Measurements from ENCODE around the gene BCR.

BCR gene

DNA sequence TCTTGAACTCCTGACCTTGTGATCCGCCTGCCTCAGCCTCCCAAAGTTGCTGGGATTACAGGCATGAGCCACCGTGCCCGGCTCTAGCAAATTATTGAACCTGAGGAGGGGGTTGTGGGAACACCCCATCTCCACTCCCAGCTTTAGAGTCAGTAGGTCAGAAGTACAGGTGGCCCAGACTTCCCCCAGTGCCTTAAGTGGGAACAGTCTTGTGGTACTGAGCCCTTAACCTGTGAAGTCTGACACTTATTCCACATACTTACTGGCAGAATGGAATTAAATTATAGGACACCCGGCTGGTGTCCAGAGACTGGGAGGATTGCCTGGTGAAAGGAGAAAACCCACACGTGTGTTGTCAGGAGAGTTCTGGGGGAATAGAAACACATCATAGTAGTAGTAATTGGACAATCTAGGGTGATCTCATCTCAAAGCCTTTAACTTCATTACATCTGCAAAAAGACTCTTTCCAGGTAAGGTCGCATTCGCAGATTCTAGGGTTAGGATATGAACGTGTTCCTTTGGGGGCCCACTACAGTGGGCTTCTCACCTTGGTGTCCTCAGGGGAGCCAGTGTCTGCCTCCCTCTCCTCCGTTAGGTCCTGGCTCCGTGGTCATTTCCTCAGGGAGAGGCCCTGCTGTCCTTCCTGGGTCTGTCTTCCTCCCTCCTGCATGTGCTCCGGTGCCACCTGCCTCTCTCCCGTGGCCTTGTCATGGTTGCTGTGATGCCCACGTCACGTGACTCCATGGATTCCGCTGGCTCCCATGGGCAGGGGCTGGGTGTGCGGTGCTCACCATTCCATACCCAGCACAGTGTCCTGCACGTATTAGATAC is 63.8 kb downstream of the BCR start:
- TF ChIP-seq, protein P1, sequence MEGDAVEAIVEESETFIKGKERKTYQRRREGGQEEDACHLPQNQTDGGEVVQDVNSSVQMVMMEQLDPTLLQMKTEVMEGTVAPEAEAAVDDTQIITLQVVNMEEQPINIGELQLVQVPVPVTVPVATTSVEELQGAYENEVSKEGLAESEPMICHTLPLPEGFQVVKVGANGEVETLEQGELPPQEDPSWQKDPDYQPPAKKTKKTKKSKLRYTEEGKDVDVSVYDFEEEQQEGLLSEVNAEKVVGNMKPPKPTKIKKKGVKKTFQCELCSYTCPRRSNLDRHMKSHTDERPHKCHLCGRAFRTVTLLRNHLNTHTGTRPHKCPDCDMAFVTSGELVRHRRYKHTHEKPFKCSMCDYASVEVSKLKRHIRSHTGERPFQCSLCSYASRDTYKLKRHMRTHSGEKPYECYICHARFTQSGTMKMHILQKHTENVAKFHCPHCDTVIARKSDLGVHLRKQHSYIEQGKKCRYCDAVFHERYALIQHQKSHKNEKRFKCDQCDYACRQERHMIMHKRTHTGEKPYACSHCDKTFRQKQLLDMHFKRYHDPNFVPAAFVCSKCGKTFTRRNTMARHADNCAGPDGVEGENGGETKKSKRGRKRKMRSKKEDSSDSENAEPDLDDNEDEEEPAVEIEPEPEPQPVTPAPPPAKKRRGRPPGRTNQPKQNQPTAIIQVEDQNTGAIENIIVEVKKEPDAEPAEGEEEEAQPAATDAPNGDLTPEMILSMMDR (IDR thresholded peaks at IDR 0.05), result no peak
- H3K27me3 Mint-ChIP-seq (ENCODE audit: low read depth, poor library complexity), result peaks cover 5% of the 10 kb centered on the region
- no peak overlapping the region for H3K27ac Mint-ChIP-seq
- H3K4me3 Mint-ChIP-seq, result peak overlapping the region; percentile 37
- peaks cover 4% of the 10 kb centered on the region for H3K9me3 Mint-ChIP-seq
- H3K36me3 Mint-ChIP-seq (ENCODE audit: low read depth), result peaks cover 6% of the 10 kb centered on the region
- H3K4me1 Mint-ChIP-seq, result peaks cover 84% of the 10 kb centered on the region
- DNase-seq, result no peak

DNA sequence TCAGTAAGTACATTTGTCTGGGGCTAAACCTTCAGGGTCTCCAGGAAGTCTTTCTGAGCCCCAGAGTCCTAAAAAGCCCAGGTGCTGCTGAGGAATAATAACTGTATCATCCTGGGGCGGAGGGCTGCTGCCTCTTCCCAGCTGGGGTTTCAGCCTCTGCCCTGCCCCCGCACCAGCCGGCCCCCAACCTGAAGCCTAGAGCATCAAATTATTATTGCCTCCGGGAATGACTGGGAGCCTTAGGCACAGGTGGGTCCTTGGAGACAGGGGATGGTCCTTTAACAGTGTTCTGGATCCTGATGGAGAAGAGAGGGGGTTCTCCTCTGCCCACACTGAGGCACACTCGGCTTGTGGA is 64.4 kb downstream of the BCR start:
- DNase-seq, result no peak
- TF ChIP-seq, protein P1 (IDR thresholded peaks at IDR 0.05), result no peak
- Mint-ChIP-seq H3K27me3 (ENCODE audit: low read depth, poor library complexity) (peaks cover 5% of the 10 kb centered on the region), H3K4me1 (peaks cover 90% of the 10 kb centered on the region), H3K36me3 (ENCODE audit: low read depth) (peaks cover 6% of the 10 kb centered on the region), H3K4me3 (no peak overlapping the region), H3K9me3 (peaks cover 4% of the 10 kb centered on the region), H3K27ac (no peak overlapping the region)

DNA sequence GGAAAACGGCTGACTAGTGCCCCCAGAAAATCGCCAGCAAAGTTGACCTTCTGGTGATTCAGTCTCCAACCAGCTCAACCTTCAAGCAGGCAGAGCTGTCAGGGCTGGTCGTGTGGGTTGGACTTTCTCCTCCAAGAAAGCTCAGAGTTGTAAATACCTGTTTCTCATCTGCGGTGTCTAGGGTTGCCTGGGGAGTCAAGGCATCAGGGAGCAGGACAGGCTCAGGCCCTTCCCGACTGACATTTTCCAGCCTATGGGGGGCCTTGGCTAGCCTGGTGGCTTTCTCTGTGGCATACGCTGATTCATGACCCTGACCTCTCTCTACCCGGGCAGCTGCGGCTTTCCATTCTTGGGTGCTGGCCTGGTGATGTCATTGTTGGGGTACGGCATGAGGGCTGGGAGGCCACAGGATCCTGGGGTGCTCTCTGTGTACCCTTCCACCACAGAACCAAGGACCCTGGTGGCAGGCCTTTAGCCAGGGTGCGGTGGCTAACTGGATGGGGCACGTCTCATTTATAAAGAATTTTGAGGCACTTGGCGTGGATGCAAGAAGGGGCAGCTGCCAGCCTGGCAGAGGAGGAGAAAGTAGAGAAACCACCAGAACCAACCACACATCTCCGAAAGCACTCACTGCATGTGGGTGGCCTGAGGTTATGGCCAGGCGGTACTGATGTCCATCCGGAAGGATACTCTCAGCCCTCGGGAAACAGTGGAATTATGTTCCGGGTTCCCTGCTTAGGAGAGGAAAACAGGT is 64.9 kb downstream of the BCR start:
- H3K4me1 Mint-ChIP-seq, result peaks cover 95% of the 10 kb centered on the region
- DNase-seq, result no peak
- TF ChIP-seq, protein P1 (IDR thresholded peaks at IDR 0.05), result no peak
- H3K9me3 Mint-ChIP-seq, result peaks cover 4% of the 10 kb centered on the region
- peaks cover 6% of the 10 kb centered on the region for H3K36me3 Mint-ChIP-seq (ENCODE audit: low read depth)
- H3K4me3 Mint-ChIP-seq, result no peak overlapping the region
- H3K27me3 Mint-ChIP-seq (ENCODE audit: low read depth, poor library complexity), result peaks cover 5% of the 10 kb centered on the region
- no peak overlapping the region for H3K27ac Mint-ChIP-seq

DNA sequence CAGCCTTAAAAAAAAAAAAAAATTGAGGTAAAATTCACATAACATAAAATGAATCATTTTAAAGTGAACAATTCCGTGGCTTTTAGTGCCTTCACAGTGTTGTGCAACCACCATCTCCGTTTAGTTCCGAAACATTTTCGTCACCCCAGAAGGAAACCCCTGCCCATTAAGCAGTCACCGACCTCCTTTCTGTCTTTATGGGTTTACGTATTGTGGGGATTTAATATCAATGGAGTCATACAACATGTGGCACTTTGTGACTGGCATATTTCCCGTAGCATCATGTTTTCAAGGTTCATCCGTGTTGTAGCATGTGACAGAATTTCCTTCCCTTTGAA is 65.5 kb downstream of the BCR start:
- no peak for DNase-seq
- TF ChIP-seq, protein P1 (IDR thresholded peaks at IDR 0.05), result no peak
- H3K4me1 Mint-ChIP-seq, result peaks cover 97% of the 10 kb centered on the region
- H3K27ac Mint-ChIP-seq, result no peak overlapping the region
- peaks cover 2% of the 10 kb centered on the region for H3K36me3 Mint-ChIP-seq (ENCODE audit: low read depth)
- peaks cover under 1% of the 10 kb centered on the region for H3K9me3 Mint-ChIP-seq
- H3K4me3 Mint-ChIP-seq, result no peak overlapping the region
- H3K27me3 Mint-ChIP-seq (ENCODE audit: low read depth, poor library complexity), result peaks cover 5% of the 10 kb centered on the region

DNA sequence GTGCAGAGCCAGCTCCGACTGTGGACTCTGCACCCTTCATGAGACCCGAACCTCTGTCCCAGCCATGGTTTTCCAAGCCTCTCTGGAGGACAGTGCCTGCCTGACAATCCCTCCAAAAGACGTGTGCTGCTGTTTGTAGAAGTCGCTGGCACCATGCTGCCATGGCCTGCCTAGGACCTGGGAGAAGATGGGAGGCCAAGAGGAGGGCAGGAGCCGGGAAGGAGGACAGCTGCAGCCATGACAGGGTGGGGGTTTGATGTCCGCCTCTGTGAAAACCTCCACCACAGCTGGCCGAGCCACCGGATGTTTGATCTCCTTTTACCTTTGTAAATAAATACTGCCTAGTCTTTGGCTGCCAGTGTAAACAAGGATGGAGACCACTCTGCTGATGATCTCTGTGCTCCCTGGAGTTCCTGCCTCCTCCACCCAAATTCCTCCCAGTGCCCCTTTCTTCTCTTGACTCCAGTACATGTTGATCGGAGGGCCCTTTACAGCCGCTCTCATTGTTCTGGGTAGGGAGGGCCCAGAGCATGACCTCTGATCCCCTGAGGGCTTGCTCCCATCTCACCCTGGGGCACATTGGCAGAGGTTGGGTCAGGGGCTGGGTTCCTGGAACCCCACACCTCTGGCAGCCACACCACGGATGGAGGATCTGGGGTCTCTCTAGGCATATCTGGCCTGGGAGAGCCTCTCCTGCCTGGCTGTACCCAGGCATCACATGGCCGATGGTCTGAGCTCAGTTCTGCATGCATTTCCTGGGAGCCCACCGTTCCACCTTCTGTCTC is 66.9 kb downstream of the BCR start:
- H3K27ac Mint-ChIP-seq, result peak overlapping the region; percentile 88
- H3K4me1 Mint-ChIP-seq, result peaks cover 90% of the 10 kb centered on the region
- DNase-seq, result no peak
- no peaks in the 10 kb centered on the region for H3K9me3 Mint-ChIP-seq
- TF ChIP-seq, protein P1 (IDR thresholded peaks at IDR 0.05), result no peak
- no peaks in the 10 kb centered on the region for H3K36me3 Mint-ChIP-seq (ENCODE audit: low read depth)
- H3K27me3 Mint-ChIP-seq (ENCODE audit: low read depth, poor library complexity), result peaks cover 5% of the 10 kb centered on the region
- H3K4me3 Mint-ChIP-seq, result no peak overlapping the region
